GM23338 (cell line): ENCODE measurements around the gene HECTD2. TPM values are rescaled to one million over a fixed set of nuclear protein-coding genes. Genes with fewer than 3 reads are reported as not detected.

Experiments used
- ATAC-seq: fragments of 200-7000 bp; cut with Tn5 transposase; 3 replicates; pipeline ENCODE4 v1.9.1; 2020
- DNase-seq: peaks from one replicate; pipeline ENCODE4 v3.0.0-alpha.2; 2015; ENCODE audit warnings: low spot score
- H2AFZ ChIP-seq: fragments of 200-600 bp; sonication (generic); 2 replicates; pipeline ENCODE4 v1.8.0; 2016; ENCODE audit warnings: antibody characterized with exemption, mild to moderate bottlenecking, moderate library complexity
- H3F3A ChIP-seq: fragments of 200-600 bp; sonication (generic); replicated peaks from 2 replicates; pipeline ENCODE4 v1.8.0; 2017; ENCODE audit warnings: antibody characterized with exemption, mixed run types, low read depth
- H3K27ac ChIP-seq: fragments of 200-600 bp; sonication (generic); 2 replicates; pipeline ENCODE4 v1.6.1; 2016; ENCODE audit warnings: low read depth
- H3K27me3 ChIP-seq: fragments of 200-600 bp; sonication (generic); 2 replicates; pipeline ENCODE4 v1.8.0; 2016; ENCODE audit warnings: mild to moderate bottlenecking, mixed run types, moderate library complexity; ENCODE audit not compliant: insufficient read depth
- H3K36me3 ChIP-seq: fragments of 200-600 bp; sonication (generic); 2 replicates; pipeline ENCODE4 v1.8.0; 2016; ENCODE audit warnings: mild to moderate bottlenecking; ENCODE audit not compliant: insufficient read depth
- H3K4me1 ChIP-seq: fragments of 200-600 bp; sonication (generic); 2 replicates; pipeline ENCODE4 v1.8.0; 2016; ENCODE audit warnings: mild to moderate bottlenecking, moderate library complexity; ENCODE audit not compliant: insufficient read depth
- H3K4me2 ChIP-seq: fragments of 200-600 bp; sonication (generic); 2 replicates; pipeline ENCODE4 v1.7.1; 2017; ENCODE audit warnings: mixed run types
- H3K4me3 ChIP-seq: fragments of 200-600 bp; sonication (generic); 2 replicates; pipeline ENCODE4 v1.6.1; 2016; ENCODE audit warnings: mixed run types
- H3K79me2 ChIP-seq: fragments of 200-600 bp; sonication (generic); replicated peaks from 2 replicates; pipeline ENCODE4 v1.8.0; 2017; ENCODE audit warnings: mild to moderate bottlenecking; ENCODE audit not compliant: insufficient read depth
- H3K9me2 ChIP-seq: fragments of 200-600 bp; sonication (generic); 2 replicates; pipeline ENCODE4 v1.8.0; 2017; ENCODE audit not compliant: insufficient read depth
- H4K20me1 ChIP-seq: fragments of 200-600 bp; sonication (generic); replicated peaks from 2 replicates; pipeline ENCODE4 v1.8.0; 2017; ENCODE audit warnings: mild to moderate bottlenecking; ENCODE audit not compliant: insufficient read depth
- H3K27ac Mint-ChIP-seq: 2 replicates; pipeline ENCODE4 v1.8.0; 2020; ENCODE audit warnings: inconsistent platforms, mild to moderate bottlenecking, moderate library complexity, mixed read lengths
- H3K27me3 Mint-ChIP-seq: 3 replicates; pipeline ENCODE4 v1.8.0; 2022; ENCODE audit warnings: low read depth, mild to moderate bottlenecking, moderate library complexity, mixed read lengths, inconsistent platforms; ENCODE audit not compliant: insufficient read depth, poor library complexity
- H3K36me3 Mint-ChIP-seq: 3 replicates; pipeline ENCODE4 v1.8.0; 2021; ENCODE audit warnings: low read depth, mild to moderate bottlenecking, inconsistent platforms, moderate library complexity, mixed read lengths
- H3K4me1 Mint-ChIP-seq: 3 replicates; pipeline ENCODE4 v1.8.0; 2020; ENCODE audit warnings: mild to moderate bottlenecking, inconsistent platforms, mixed read lengths
- H3K4me3 Mint-ChIP-seq: 3 replicates; pipeline ENCODE4 v1.8.0; 2021; ENCODE audit warnings: moderate library complexity, mild to moderate bottlenecking, inconsistent platforms, mixed read lengths
- H3K9me3 Mint-ChIP-seq: 3 replicates; pipeline ENCODE4 v1.8.0; 2020; ENCODE audit warnings: moderate library complexity, mild to moderate bottlenecking, inconsistent platforms, mixed read lengths
- CREB1 ChIP-seq: fragments of 250-450 bp; sonication (Bioruptor Pico); IDR thresholded peaks from 2 replicates; pipeline ENCODE4 v1.5.0; 2020; ENCODE audit warnings: low read depth, mild to moderate bottlenecking, moderate library complexity
- EZH2 ChIP-seq: fragments of 200-600 bp; sonication (generic); IDR thresholded peaks from one replicate; pipeline ENCODE4 v1.8.0; 2017; ENCODE audit warnings: antibody characterized with exemption, mild to moderate bottlenecking, low read depth; ENCODE audit not compliant: unreplicated experiment
- EZH2phosphoT487 ChIP-seq: fragments of 200-600 bp; sonication (generic); IDR thresholded peaks from one replicate; pipeline ENCODE4 v1.8.1; 2018; ENCODE audit warnings: antibody characterized with exemption; ENCODE audit not compliant: unreplicated experiment
- JUNB ChIP-seq: IDR thresholded peaks from one replicate; pipeline ENCODE4 v1.6.1; 2016; ENCODE audit warnings: antibody characterized with exemption; ENCODE audit not compliant: unreplicated experiment
- NANOG ChIP-seq: IDR thresholded peaks from 2 replicates; pipeline ENCODE4 v1.6.1; 2016; ENCODE audit warnings: antibody characterized with exemption, borderline replicate concordance
- POLR2AphosphoS5 ChIP-seq: IDR thresholded peaks from 2 replicates; pipeline ENCODE4 v1.6.1; 2016; ENCODE audit warnings: antibody characterized with exemption, low read depth
- ZNF114 ChIP-seq: fragments of 250-450 bp; sonication (Bioruptor Pico); IDR thresholded peaks from 2 replicates; pipeline ENCODE4 v1.5.0; 2020; ENCODE audit warnings: mild to moderate bottlenecking, moderate library complexity
- polyA plus RNA-seq: library from polyadenylated mRNA; unstranded; fragments of >200 nt; fragmentation: Nextera tagmentation; extraction: Ambion mirVana; gene quantifications from 2 replicates; pipeline ENCODE4 v1.2.1, GENCODE V29; 2016
- total RNA-seq: library from RNA; depleted of rRNA; stranded (reverse); fragments of >200 nt; shearing (Covaris generic); gene quantifications from 2 replicates; pipeline ENCODE4 v1.2.3, GENCODE V29; 2014
- TF ChIP-seq, protein P1 (sequence below): IDR thresholded peaks from one replicate; pipeline ENCODE4 v1.6.1; 2018; ENCODE audit warnings: antibody characterized with exemption; ENCODE audit not compliant: unreplicated experiment
- TF ChIP-seq, protein P2 (sequence below), 2 experiments: fragments of 200-600 bp in 1 of 2; sonication (generic) in 1 of 2; conservative IDR thresholded peaks; 2 replicates each; pipeline versions ENCODE4 v1.5.1 to v1.6.1; 2016 to 2017; ENCODE audit warnings: antibody characterized with exemption in 2 of 2, low read depth in 2 of 2, mild to moderate bottlenecking in 2 of 2, moderate library complexity in 1 of 2

The HECTD2 gene
- total and polyA plus RNA-seq, 2 experiments from 2014 or later, result 8.5 to 14.4 TPM

DNA sequence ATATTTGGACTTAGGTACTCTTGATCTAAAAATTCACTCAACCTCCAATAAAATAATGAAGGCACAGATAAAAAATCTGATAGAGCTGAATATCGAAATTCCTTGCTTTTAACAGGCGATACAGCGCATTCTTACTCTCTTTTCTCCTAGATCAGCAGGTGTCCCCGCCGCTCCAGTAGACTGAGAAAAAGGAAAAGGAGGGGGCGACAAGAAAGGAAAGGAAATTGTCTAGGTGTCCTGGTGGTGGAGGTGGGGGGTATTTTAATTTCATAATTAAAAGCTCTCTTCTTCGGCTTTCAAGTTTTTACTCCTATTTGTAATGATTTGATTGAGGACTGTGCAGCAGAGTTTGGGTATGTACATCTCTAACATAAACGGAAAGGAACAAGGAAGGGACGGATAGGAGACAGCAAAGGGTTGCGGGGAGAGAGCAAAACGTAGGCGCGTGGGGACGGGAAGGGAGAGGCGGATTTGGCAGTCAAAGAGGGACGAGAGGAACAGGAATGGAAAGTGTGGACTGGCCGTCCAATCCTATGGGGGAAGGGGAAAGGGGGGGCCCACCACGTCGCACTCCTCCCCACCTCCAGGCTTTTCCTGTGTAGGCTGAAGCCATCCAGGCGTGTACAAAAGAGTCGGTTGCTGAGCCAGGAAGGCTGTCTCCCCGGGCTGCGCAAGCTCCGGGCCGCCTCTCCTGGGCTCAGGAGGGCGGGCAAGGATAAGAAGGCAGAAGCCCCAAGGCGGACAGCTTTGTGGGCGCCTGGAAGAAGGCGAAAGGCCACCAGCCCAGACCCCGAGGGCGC, 875 bp upstream of the HECTD2 start (continued):
- TF ChIP-seq, protein P1, sequence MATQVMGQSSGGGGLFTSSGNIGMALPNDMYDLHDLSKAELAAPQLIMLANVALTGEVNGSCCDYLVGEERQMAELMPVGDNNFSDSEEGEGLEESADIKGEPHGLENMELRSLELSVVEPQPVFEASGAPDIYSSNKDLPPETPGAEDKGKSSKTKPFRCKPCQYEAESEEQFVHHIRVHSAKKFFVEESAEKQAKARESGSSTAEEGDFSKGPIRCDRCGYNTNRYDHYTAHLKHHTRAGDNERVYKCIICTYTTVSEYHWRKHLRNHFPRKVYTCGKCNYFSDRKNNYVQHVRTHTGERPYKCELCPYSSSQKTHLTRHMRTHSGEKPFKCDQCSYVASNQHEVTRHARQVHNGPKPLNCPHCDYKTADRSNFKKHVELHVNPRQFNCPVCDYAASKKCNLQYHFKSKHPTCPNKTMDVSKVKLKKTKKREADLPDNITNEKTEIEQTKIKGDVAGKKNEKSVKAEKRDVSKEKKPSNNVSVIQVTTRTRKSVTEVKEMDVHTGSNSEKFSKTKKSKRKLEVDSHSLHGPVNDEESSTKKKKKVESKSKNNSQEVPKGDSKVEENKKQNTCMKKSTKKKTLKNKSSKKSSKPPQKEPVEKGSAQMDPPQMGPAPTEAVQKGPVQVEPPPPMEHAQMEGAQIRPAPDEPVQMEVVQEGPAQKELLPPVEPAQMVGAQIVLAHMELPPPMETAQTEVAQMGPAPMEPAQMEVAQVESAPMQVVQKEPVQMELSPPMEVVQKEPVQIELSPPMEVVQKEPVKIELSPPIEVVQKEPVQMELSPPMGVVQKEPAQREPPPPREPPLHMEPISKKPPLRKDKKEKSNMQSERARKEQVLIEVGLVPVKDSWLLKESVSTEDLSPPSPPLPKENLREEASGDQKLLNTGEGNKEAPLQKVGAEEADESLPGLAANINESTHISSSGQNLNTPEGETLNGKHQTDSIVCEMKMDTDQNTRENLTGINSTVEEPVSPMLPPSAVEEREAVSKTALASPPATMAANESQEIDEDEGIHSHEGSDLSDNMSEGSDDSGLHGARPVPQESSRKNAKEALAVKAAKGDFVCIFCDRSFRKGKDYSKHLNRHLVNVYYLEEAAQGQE, result no peak
- no peak for TF ChIP-seq NANOG
- no peak for TF ChIP-seq JUNB
- TF ChIP-seq CREB1 (CRISPR knock-in tag), result no peak
- TF ChIP-seq POLR2AphosphoS5, result peak; percentile 56
- no peak for TF ChIP-seq ZNF114 (CRISPR knock-in tag)
- TF ChIP-seq, protein P2, sequence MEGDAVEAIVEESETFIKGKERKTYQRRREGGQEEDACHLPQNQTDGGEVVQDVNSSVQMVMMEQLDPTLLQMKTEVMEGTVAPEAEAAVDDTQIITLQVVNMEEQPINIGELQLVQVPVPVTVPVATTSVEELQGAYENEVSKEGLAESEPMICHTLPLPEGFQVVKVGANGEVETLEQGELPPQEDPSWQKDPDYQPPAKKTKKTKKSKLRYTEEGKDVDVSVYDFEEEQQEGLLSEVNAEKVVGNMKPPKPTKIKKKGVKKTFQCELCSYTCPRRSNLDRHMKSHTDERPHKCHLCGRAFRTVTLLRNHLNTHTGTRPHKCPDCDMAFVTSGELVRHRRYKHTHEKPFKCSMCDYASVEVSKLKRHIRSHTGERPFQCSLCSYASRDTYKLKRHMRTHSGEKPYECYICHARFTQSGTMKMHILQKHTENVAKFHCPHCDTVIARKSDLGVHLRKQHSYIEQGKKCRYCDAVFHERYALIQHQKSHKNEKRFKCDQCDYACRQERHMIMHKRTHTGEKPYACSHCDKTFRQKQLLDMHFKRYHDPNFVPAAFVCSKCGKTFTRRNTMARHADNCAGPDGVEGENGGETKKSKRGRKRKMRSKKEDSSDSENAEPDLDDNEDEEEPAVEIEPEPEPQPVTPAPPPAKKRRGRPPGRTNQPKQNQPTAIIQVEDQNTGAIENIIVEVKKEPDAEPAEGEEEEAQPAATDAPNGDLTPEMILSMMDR (conservative IDR thresholded peaks at IDR 0.05; ENCODE audit: low read depth in 2 of 2), result 0 out of 4 replicates have a peak, but pooled peaks of 1 of the 2 experiments have one; percentile 13
- no peak for TF ChIP-seq EZH2phosphoT487
- TF ChIP-seq EZH2, result no peak

DNA sequence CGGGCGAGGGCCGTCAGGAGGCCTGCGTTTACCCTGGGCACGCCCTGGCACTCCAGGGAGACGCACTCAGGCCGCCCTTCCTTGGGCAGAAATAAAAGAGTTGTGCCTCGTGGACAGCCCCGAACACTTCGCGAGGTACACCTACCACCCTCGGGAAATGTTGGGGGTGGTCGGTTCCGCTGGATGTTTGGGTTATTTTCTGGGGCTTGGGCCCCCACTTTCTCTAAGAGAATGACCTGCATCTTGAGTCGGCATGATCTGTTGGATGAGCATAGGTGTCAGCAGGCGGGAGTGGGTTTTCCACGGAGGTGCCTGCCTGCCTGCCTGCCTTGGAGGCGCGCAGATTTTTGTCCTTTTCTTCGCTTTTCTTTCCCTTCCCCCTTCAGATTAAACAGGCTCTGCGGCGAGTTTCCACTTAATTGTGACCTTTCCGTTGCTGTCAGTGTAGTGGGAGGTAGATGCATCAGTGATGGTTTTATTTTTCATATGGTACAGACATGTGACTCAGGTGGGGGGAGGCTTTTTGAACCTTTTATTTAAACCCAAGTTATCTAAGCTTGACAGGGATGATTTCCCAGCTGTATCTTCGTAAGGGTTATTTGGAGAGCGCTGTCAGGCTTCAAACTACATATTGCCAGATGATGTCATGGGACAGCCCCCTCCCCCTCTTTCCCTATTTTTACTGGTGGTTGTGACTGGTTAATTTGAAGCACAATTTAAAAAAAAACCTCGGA, 661 bp downstream of the HECTD2 start:
- Histone ChIP-seq H3K9me2 (no peaks in the 10 kb centered on the region), H3K79me2 (peaks cover 30% of the 10 kb centered on the region), H3K4me3 (peak overlapping the region; percentile 71), H3F3A (no peaks in the 10 kb centered on the region), H3K27ac (no peak overlapping the region), H2AFZ (peak overlapping the region; percentile 93), H3K4me2 (peak overlapping the region; percentile 92), H3K4me1 (peaks cover 37% of the 10 kb centered on the region), H3K36me3 (no peaks in the 10 kb centered on the region), H4K20me1 (peaks cover 4% of the 10 kb centered on the region; the same call in 1 of the 2 replicates), H3K27me3 (peaks cover 11% of the 10 kb centered on the region; the same call in 1 of the 2 replicates)
- Mint-ChIP-seq H3K36me3 (no peaks in the 10 kb centered on the region; the same call in 2 of the 3 replicates), H3K27me3 (peaks cover 11% of the 10 kb centered on the region), H3K4me3 (peak overlapping the region; percentile 76), H3K27ac (no peak overlapping the region), H3K4me1 (peaks cover 32% of the 10 kb centered on the region), H3K9me3 (no peaks in the 10 kb centered on the region)
- ATAC-seq, result no peak; the same call in 2 of the 3 replicates
- DNase-seq, result no peak
- no peak for TF ChIP-seq EZH2phosphoT487
- TF ChIP-seq, protein P2 (conservative IDR thresholded peaks at IDR 0.05; ENCODE audit: low read depth in 2 of 2), result no peak
